ENCODE results near the gene METTL24. TPM values are rescaled to one million over a fixed set of nuclear protein-coding genes. Genes with fewer than 3 reads are reported as not detected.

Gene METTL24
- total and polyA plus RNA-seq, 2 of the 8 experiments (the other 6 are each of a cell fraction or from before 2014, with no cell fraction given): 0.30 to 0.39 TPM

- H3K27ac ChIP-seq (ENCODE audit: low read depth, low read length): no peak overlapping the region
- no peak overlapping the region for H4K91ac ChIP-seq (replicated peaks; ENCODE audit: insufficient read length, low read length)
- no peak overlapping the region for H2AK5ac ChIP-seq (ENCODE audit: low read depth, low read length)
- H4K8ac ChIP-seq (ENCODE audit: extremely low read depth, insufficient read depth, low read length): no peak overlapping the region
- no peak overlapping the region for H2BK120ac ChIP-seq (replicated peaks; ENCODE audit: low read depth, low read length)
- H3K4me1 ChIP-seq (replicated peaks in 1 of 4; ENCODE audit: control insufficient read depth in 3 of 4, insufficient read depth in 4 of 4, low read length in 3 of 4): no peaks in the 10 kb centered on the region
- FAIRE-seq: no peak
- H3K36me3 ChIP-seq (ENCODE audit: control insufficient read depth in 2 of 4, insufficient read depth in 4 of 4, low read length in 3 of 4): no peaks in the 10 kb centered on the region
- H2BK12ac ChIP-seq (ENCODE audit: low read depth, low read length): no peak overlapping the region
- no peak overlapping the region for H2AFZ ChIP-seq (ENCODE audit: low read length)
- ChIA-PET POLR2A (ENCODE audit: partially characterized antibody) (no interaction called here), CTCF (ENCODE audit: partially characterized antibody) (no interaction called here)
- H3K14ac ChIP-seq (ENCODE audit: insufficient read length): no peak overlapping the region
- H2BK15ac ChIP-seq (ENCODE audit: low read length): no peak overlapping the region
- peaks cover 0 to 1% of the 10 kb centered on the region in 2 experiments for H4K20me1 ChIP-seq (replicated peaks in 1 of 2; ENCODE audit: control insufficient read depth in 1 of 2, insufficient read depth in 2 of 2, low read length in 2 of 2)
- H3K9me3 ChIP-seq (ENCODE audit: insufficient read depth in 2 of 2, low read depth in 1 of 2, low read length in 1 of 2): peaks cover 5 to 6% of the 10 kb centered on the region in 2 experiments; a peak in 2 of 4 replicates
- H3K79me2 ChIP-seq (ENCODE audit: control insufficient read depth in 1 of 2, insufficient read depth in 2 of 2, low read length in 2 of 2): no peaks in the 10 kb centered on the region
- no peaks in the 10 kb centered on the region for H3K27me3 ChIP-seq (replicated peaks in 1 of 4; ENCODE audit: control insufficient read depth in 3 of 4, extremely low read depth in 1 of 4, insufficient read depth in 3 of 4, low read length in 3 of 4)
- no peak for TF ChIP-seq EP300 (IDR thresholded peaks at IDR 0.05; ENCODE audit: borderline replicate concordance in 1 of 2, low read depth in 2 of 2, low read length in 2 of 2)
- TF ChIP-seq SP1 (IDR thresholded peaks at IDR 0.05; ENCODE audit: low read depth, low read length): no peak
- TF ChIP-seq NANOG (IDR thresholded peaks at IDR 0.05; ENCODE audit: insufficient read depth, low read depth, low read length, poor library complexity, severe bottlenecking): no peak
- TF ChIP-seq KDM5A (IDR thresholded peaks at IDR 0.05; ENCODE audit: low read length): no peak
- no peak for TF ChIP-seq SIX5 (IDR thresholded peaks at IDR 0.05; ENCODE audit: low read depth, low read length)
- no peak for TF ChIP-seq SUZ12 (IDR thresholded peaks at IDR 0.05; ENCODE audit: low read length)
- no peak; a peak in 1 of 4 replicates for TF ChIP-seq SIN3A (conservative IDR thresholded peaks at IDR 0.05 in 1 of 2, IDR thresholded peaks at IDR 0.05 in 1 of 2; ENCODE audit: low read depth in 1 of 2, low read length in 2 of 2)
- no peak for TF ChIP-seq YY1 (IDR thresholded peaks at IDR 0.05; ENCODE audit: low read depth, low read length)
- no peak for TF ChIP-seq CREB1 (IDR thresholded peaks at IDR 0.05)
- no peak for TF ChIP-seq CBX5 (IDR thresholded peaks at IDR 0.05; ENCODE audit: low read depth, low read length)
- TF ChIP-seq TBP (IDR thresholded peaks at IDR 0.05; ENCODE audit: low read depth, low read length): no peak
- TF ChIP-seq CBX8 (IDR thresholded peaks at IDR 0.05; ENCODE audit: borderline replicate concordance, low read depth, low read length): no peak
- no peak overlapping the region for H3K18ac ChIP-seq (ENCODE audit: extremely low read depth, low read length)
- no peaks in the 10 kb centered on the region; the same call in 1 of the 2 replicates for H3K23me2 ChIP-seq (ENCODE audit: low read depth, low read length)
- WGBS, 2 experiments (ENCODE audit: extremely low coverage in 1 of 2, insufficient coverage in 1 of 2, insufficient read length in 1 of 2, insufficient replicate concordance in 2 of 2, low coverage in 1 of 2, low lambda C conversion rate in 2 of 2, missing lambda C conversion rate in 1 of 2): 89% methylated on average over 2 of the region's 2 CpGs; no CpG with 5 or more reads in 1 of the 2 experiments
- H2BK5ac ChIP-seq (ENCODE audit: low read depth, low read length): no peak overlapping the region
- no peak overlapping the region for H3K4me3 ChIP-seq (ENCODE audit: extremely low read depth in 1 of 4, insufficient read depth in 2 of 4, low read depth in 3 of 4, low read length in 4 of 4)
- H3K56ac ChIP-seq (replicated peaks; ENCODE audit: insufficient read length, low read depth, low read length): no peak overlapping the region
- H3K4me2 ChIP-seq (ENCODE audit: insufficient read depth in 1 of 2, low read depth in 2 of 2, low read length in 2 of 2): no peak overlapping the region
- DNase-seq (ENCODE audit: low read depth in 1 of 2, low spot score in 2 of 2): no peak
- H3K23ac ChIP-seq (ENCODE audit: insufficient read length): no peak overlapping the region
- no peak overlapping the region for H4K5ac ChIP-seq (ENCODE audit: insufficient read length, low read depth, low read length)
- H3K4ac ChIP-seq (replicated peaks; ENCODE audit: insufficient read length, low read depth, low read length): no peak overlapping the region
- H3K9ac ChIP-seq (replicated peaks in 1 of 4; ENCODE audit: extremely low read depth in 1 of 4, low read depth in 3 of 4, low read length in 3 of 4): no peak overlapping the region
- no peak overlapping the region for H2BK20ac ChIP-seq (ENCODE audit: low read length)
- peaks cover 2% of the 10 kb centered on the region; the same call in 1 of the 2 replicates for H3K79me1 ChIP-seq (ENCODE audit: low read depth, low read length)
Measured at GRCh38 chr6:110256366-110256765, 101.8 kb downstream of the METTL24 start.
